Naive thymus-derived CD4-positive, alpha-beta T cell (primary cell): ENCODE measurements around the gene CD7. TPM values are rescaled to one million over a fixed set of nuclear protein-coding genes. Genes with fewer than 3 reads are reported as not detected.

Experiments
- ATAC-seq: fragments of 150-1000 bp; cut with Tn5 transposase; 2 replicates; pipeline ENCODE4 v1.10.0; 2021; ENCODE audit warnings: mild to moderate bottlenecking, moderate library complexity
- CTCF ChIA-PET: fragments of 350-600 bp; sonication (Branson Sonifier 250); formaldehyde crosslinking; loops from one replicate; lab custom pipeline; 2021; ENCODE audit warnings: antibody characterized with exemption; lab: Charles Lee
- POLR2A ChIA-PET: fragments of 350-600 bp; sonication (Branson Sonifier 250); formaldehyde crosslinking; loops from one replicate; lab custom pipeline; 2021; ENCODE audit warnings: antibody characterized with exemption, inconsistent platforms; lab: Charles Lee
- DNase-seq, 9 donors: peaks; one replicate each; pipeline versions ENCODE4 v3.0.0 to v3.0.0-alpha.2; 2020 to 2022; ENCODE audit warnings: mixed read lengths in 1 of 9
- H3K27ac ChIP-seq: one replicate; pipeline ENCODE4 v1.7.0; 2013; ENCODE audit warnings: mild to moderate bottlenecking, low read depth, low read length, moderate library complexity
- H3K27me3 ChIP-seq, 2 donors: one replicate each; pipeline ENCODE4 v1.7.0; 2013; ENCODE audit warnings: low read length in 2 of 2, mild to moderate bottlenecking in 2 of 2, moderate library complexity in 2 of 2; ENCODE audit not compliant: control insufficient read depth in 2 of 2, insufficient read depth in 2 of 2
- H3K36me3 ChIP-seq, 3 experiments: 1 replicate in 2 of 3; 2 replicates in 1 of 3; pipeline ENCODE4 v1.7.0; 2013; ENCODE audit warnings: low read length in 3 of 3, mild to moderate bottlenecking in 3 of 3, moderate library complexity in 1 of 3; ENCODE audit not compliant: insufficient read depth in 3 of 3, control insufficient read depth in 2 of 3
- H3K4me1 ChIP-seq, 2 donors: one replicate each; pipeline ENCODE4 v1.7.0; 2013; ENCODE audit warnings: low read length in 2 of 2, mild to moderate bottlenecking in 2 of 2, moderate library complexity in 1 of 2; ENCODE audit not compliant: control insufficient read depth in 2 of 2, insufficient read depth in 2 of 2
- H3K4me3 ChIP-seq: 2 replicates; pipeline ENCODE4 v1.7.0; 2013; ENCODE audit warnings: mild to moderate bottlenecking, low read length
- H3K9me3 ChIP-seq, 3 experiments: 1 replicate in 2 of 3; 2 replicates in 1 of 3; pipeline ENCODE4 v1.7.0; 2013; ENCODE audit warnings: low read length in 3 of 3; ENCODE audit not compliant: control insufficient read depth in 2 of 3
- H3K27ac Mint-ChIP-seq, 9 donors: one replicate each; pipeline ENCODE4 v1.8.0; 2020 to 2022; ENCODE audit warnings: mixed read lengths in 9 of 9, mild to moderate bottlenecking in 8 of 9, moderate library complexity in 5 of 9, inconsistent platforms in 2 of 9
- H3K27me3 Mint-ChIP-seq, 5 donors: one replicate each; pipeline ENCODE4 v1.8.0; 2021 to 2022; ENCODE audit warnings: mixed read lengths in 5 of 5, mild to moderate bottlenecking in 1 of 5
- H3K36me3 Mint-ChIP-seq, 5 donors: one replicate each; pipeline ENCODE4 v1.8.0; 2020 to 2022; ENCODE audit warnings: mixed read lengths in 5 of 5, mild to moderate bottlenecking in 3 of 5, inconsistent platforms in 1 of 5
- H3K4me1 Mint-ChIP-seq, 7 donors: one replicate each; pipeline ENCODE4 v1.8.0; 2020 to 2022; ENCODE audit warnings: mixed read lengths in 7 of 7, mild to moderate bottlenecking in 3 of 7, inconsistent platforms in 1 of 7
- H3K4me3 Mint-ChIP-seq, 10 donors: one replicate each; pipeline ENCODE4 v1.8.0; 2020 to 2022; ENCODE audit warnings: mild to moderate bottlenecking in 10 of 10, mixed read lengths in 10 of 10, moderate library complexity in 6 of 10, inconsistent platforms in 2 of 10
- H3K9me3 Mint-ChIP-seq, 11 donors: one replicate each; pipeline ENCODE4 v1.8.0; 2020 to 2022; ENCODE audit warnings: mixed read lengths in 11 of 11, mild to moderate bottlenecking in 4 of 11, inconsistent platforms in 1 of 11, moderate library complexity in 1 of 11
- intact Hi-C, 2 donors: fragments of 100-400 bp; cut with micrococcal nuclease; formaldehyde crosslinking; loops; one replicate each; pipeline ENCODE4 v1.15.1; 2023
- polyA plus RNA-seq, 2 donors: library from polyadenylated mRNA; unstranded; fragments of 300-500 nt; fragmentation: Illumina TruSeq; gene quantifications; one replicate each; pipeline ENCODE4 v1.2.3, GENCODE V29; 2021
- total RNA-seq, 6 experiments: library from RNA in 5 of 6; stranded (reverse) in 5 of 6; gene quantifications; 1 replicate in 5 of 6; 2 replicates in 1 of 6; pipeline ENCODE4 v1.2.3 and lab custom pipeline; 2021 to 2026

The CD7 gene
- total and polyA plus RNA-seq, 7 experiments from 2014 or later: 61.9 to 390 (median 169) TPM

GRCh38 chr17:82310877-82311276 lies 6.5 kb downstream of the CD7 start:
- ATAC-seq (no peak), DNase-seq (no peak)
- Mint-ChIP-seq H3K27me3 (no peaks in the 10 kb centered on the region), H3K36me3 (peaks cover 0 to 12% (median 4%) of the 10 kb centered on the region in 5 donors), H3K4me1 (peaks cover 22 to 32% (median 25%) of the 10 kb centered on the region in 7 donors), H3K4me3 (no peak overlapping the region), H3K27ac (peak overlapping the region in 4 of 9 donors; percentile 32 to 74 (median 44)), H3K9me3 (no peaks in the 10 kb centered on the region)
- CTCF ChIA-PET: interaction anchor here (3.7 kb wide), 1 partner anchor 9 kb away, joined by 18 read pairs; no protein-coding TSS in a partner anchor
- Histone ChIP-seq H3K4me3 (no peak overlapping the region), H3K9me3 (no peaks in the 10 kb centered on the region), H3K4me1 (peaks cover 0 to 7% of the 10 kb centered on the region in 2 donors), H3K27me3 (no peaks in the 10 kb centered on the region), H3K36me3 (peaks cover 0 to 24% (median 0%) of the 10 kb centered on the region in 3 experiments), H3K27ac (no peak overlapping the region)
- intact Hi-C loops: no loop called here
- POLR2A ChIA-PET: interaction anchor here (1.3 to 12.6 kb wide), 2 partner anchors 10 to 22 kb away, joined by 3 to 237 read pairs; no protein-coding TSS in a partner anchor

- Histone ChIP-seq H3K36me3 (peaks cover 0 to 16% (median 0%) of the 10 kb centered on the region in 3 experiments), H3K4me1 (peaks cover 0 to 6% of the 10 kb centered on the region in 2 donors), H3K9me3 (no peaks in the 10 kb centered on the region), H3K27ac (no peak overlapping the region), H3K4me3 (no peak overlapping the region), H3K27me3 (no peaks in the 10 kb centered on the region)
- intact Hi-C loops: no loop called here
- H3K4me1 Mint-ChIP-seq: peaks cover 20 to 37% (median 28%) of the 10 kb centered on the region in 7 donors
- ATAC-seq (no peak), DNase-seq (no peak)
- CTCF ChIA-PET: interaction anchor here (0.7 kb wide), 2 partner anchors 8 to 10 kb away, joined by 3 read pairs; partner anchors contain the start of gene CD7
- no peaks in the 10 kb centered on the region for H3K9me3 Mint-ChIP-seq
- H3K27me3 Mint-ChIP-seq: no peaks in the 10 kb centered on the region
- POLR2A ChIA-PET: interaction anchor here (0.7 to 12.6 kb wide), 5 partner anchors 7 to 682 kb away, joined by 3 to 237 read pairs (median 3); partner anchors contain the start of gene CD7
- H3K36me3 Mint-ChIP-seq: peaks cover 0 to 8% (median 4%) of the 10 kb centered on the region in 5 donors
- H3K27ac Mint-ChIP-seq: peak overlapping the region in 3 of 9 donors; percentile 38 to 82 (median 56)
- H3K4me3 Mint-ChIP-seq: no peak overlapping the region
These were observed 7.5 kb downstream of the CD7 start for GRCh38 chr17:82309656-82310570.

- Mint-ChIP-seq H3K27me3 (no peaks in the 10 kb centered on the region), H3K27ac (peak overlapping the region in 8 of 9 donors; percentile 23 to 81 (median 51)), H3K4me3 (peak overlapping the region in 7 of 10 donors; percentile 11 to 98 (median 40)), H3K36me3 (peaks cover 0 to 2% (median 0%) of the 10 kb centered on the region in 5 donors), H3K4me1 (peaks cover 21 to 66% (median 46%) of the 10 kb centered on the region in 7 donors), H3K9me3 (no peaks in the 10 kb centered on the region)
- intact Hi-C loops: no loop called here
- H3K9me3 ChIP-seq: no peaks in the 10 kb centered on the region
- POLR2A ChIA-PET: interaction anchor here (0.7 to 12.6 kb wide), 7 partner anchors 5 to 364 kb away, joined by 3 to 237 read pairs (median 3); partner anchors contain the start of genes CD7 and CSNK1D
- no peaks in the 10 kb centered on the region for H3K27me3 ChIP-seq
- no peak for DNase-seq
- peak; percentile 18 for ATAC-seq
- H3K4me1 ChIP-seq: peaks cover 32 to 41% of the 10 kb centered on the region in 2 donors
- no peaks in the 10 kb centered on the region for H3K36me3 ChIP-seq
- no peak overlapping the region for H3K4me3 ChIP-seq
- H3K27ac ChIP-seq: no peak overlapping the region
- CTCF ChIA-PET: interaction anchor here (1.4 kb wide), 1 partner anchor 11 kb away, joined by 4 read pairs; the partner anchor contains the start of gene CD7
These were observed 11.6 kb downstream of the CD7 start for GRCh38 chr17:82305727-82306300.

GRCh38 chr17:82304826-82305726 lies 12.3 kb downstream of the CD7 start:
- Mint-ChIP-seq H3K9me3 (no peaks in the 10 kb centered on the region), H3K27ac (peak overlapping the region in 8 of 9 donors; percentile 23 to 81 (median 58)), H3K4me1 (peaks cover 21 to 73% (median 53%) of the 10 kb centered on the region in 7 donors), H3K27me3 (no peaks in the 10 kb centered on the region), H3K36me3 (peaks cover 0 to 2% (median 0%) of the 10 kb centered on the region in 5 donors), H3K4me3 (peak overlapping the region in 9 of 10 donors; percentile 11 to 98 (median 40))
- Histone ChIP-seq H3K36me3 (no peaks in the 10 kb centered on the region), H3K9me3 (no peaks in the 10 kb centered on the region), H3K4me3 (no peak overlapping the region), H3K4me1 (peaks cover 39 to 48% of the 10 kb centered on the region in 2 donors), H3K27ac (no peak overlapping the region), H3K27me3 (no peaks in the 10 kb centered on the region)
- POLR2A ChIA-PET: interaction anchor here (0.7 to 12.4 kb wide), 6 partner anchors 7 to 363 kb away, joined by 3 to 237 read pairs (median 3); partner anchors contain the start of genes CD7 and CSNK1D
- ATAC-seq: no peak
- intact Hi-C loops: no loop called here
- DNase-seq: no peak
- CTCF ChIA-PET: interaction anchor here (0.6 to 1.4 kb wide), 2 partner anchors 9 to 12 kb away, joined by 4 read pairs; partner anchors contain the start of gene CD7

GRCh38 chr17:82303944-82304808 lies 13.2 kb downstream of the CD7 start:
- Mint-ChIP-seq H3K27me3 (no peaks in the 10 kb centered on the region), H3K27ac (peak overlapping the region in 6 of 9 donors; percentile 80 to 100 (median 100)), H3K36me3 (peaks cover 0 to 2% (median 0%) of the 10 kb centered on the region in 5 donors), H3K4me3 (peak overlapping the region; percentile 10 to 98 (median 90)), H3K4me1 (peaks cover 25 to 82% (median 62%) of the 10 kb centered on the region in 7 donors), H3K9me3 (no peaks in the 10 kb centered on the region)
- Histone ChIP-seq H3K36me3 (no peaks in the 10 kb centered on the region), H3K9me3 (no peaks in the 10 kb centered on the region), H3K4me3 (peak overlapping the region; percentile 67), H3K27ac (peak overlapping the region; percentile 98), H3K27me3 (no peaks in the 10 kb centered on the region), H3K4me1 (peaks cover 48 to 57% of the 10 kb centered on the region in 2 donors)
- DNase-seq: no peak
- no peak for ATAC-seq
- CTCF ChIA-PET: interaction anchor here (0.6 to 6.9 kb wide), 5 partner anchors 8 to 23 kb away, joined by 4 to 61 read pairs (median 18); partner anchors contain the start of gene CD7
- intact Hi-C loops: loop anchor here in 1 of 2 donors (1.0 kb wide), 1 partner anchor 13 kb away; the partner anchor contains the start of gene CD7
- POLR2A ChIA-PET: interaction anchor here (0.9 to 12.4 kb wide), 8 partner anchors 8 to 33 kb away, joined by 3 to 237 read pairs (median 8); partner anchors contain the start of genes CD7, CSNK1D and SECTM1
